SK-N-SH (cell line): ENCODE data around the gene SERP2. TPM values are rescaled to one million over a fixed set of nuclear protein-coding genes. Genes with fewer than 3 reads are reported as not detected.

Source experiments
- CTCF ChIA-PET: fragments of 300-600, 350-600 bp; formaldehyde crosslinking; extraction: SDS; loops from one replicate; lab custom pipeline; 2021; lab: Yijun Ruan, JAX
- POLR2A ChIA-PET: fragments of 350-600 bp; sonication (Branson Sonifier 250); formaldehyde crosslinking; extraction: SDS; loops from one replicate; lab custom pipeline; 2020; ENCODE audit warnings: antibody characterized with exemption, inconsistent platforms; lab: Yijun Ruan, JAX
- DNase-seq: peaks from one replicate; pipeline ENCODE4 v3.0.0; 2012
- H2AFZ ChIP-seq: fragments of 200-600 bp; sonication (generic); 2 replicates; pipeline ENCODE4 v1.8.1; 2016; ENCODE audit warnings: antibody characterized with exemption, mild to moderate bottlenecking, low read depth
- H3F3A ChIP-seq: fragments of 200-600 bp; sonication (generic); replicated peaks from 2 replicates; pipeline ENCODE3; 2016; ENCODE audit warnings: antibody characterized with exemption, mild to moderate bottlenecking; ENCODE audit not compliant: insufficient read depth
- H3K27ac ChIP-seq, 2 experiments: fragments of 200-500 bp in 1 of 2; fragments of 200-600 bp in 1 of 2; sonication (Bioruptor generic) in 1 of 2; sonication (generic), shearing (Covaris generic) in 1 of 2; 2 replicates each; pipeline versions ENCODE4 v1.5.1 to v1.6.1; 2014 to 2016; ENCODE audit warnings: low read depth in 2 of 2, inconsistent platforms in 1 of 2, low read length in 1 of 2, mild to moderate bottlenecking in 1 of 2, mixed read lengths in 1 of 2
- H3K27me3 ChIP-seq: fragments of 200-600 bp; sonication (generic), shearing (Covaris generic); 2 replicates; pipeline ENCODE4 v1.6.1; 2016; ENCODE audit warnings: mixed run types; ENCODE audit not compliant: insufficient read depth
- H3K36me3 ChIP-seq, 2 experiments: fragments of 200-500 bp in 1 of 2; fragments of 200-600 bp in 1 of 2; sonication (Bioruptor generic) in 1 of 2; sonication (generic) in 1 of 2; replicated peaks in 1 of 2; 2 replicates each; pipeline versions ENCODE3 to v1.5.1; 2014 to 2016; ENCODE audit warnings: low read length in 1 of 2, mild to moderate bottlenecking in 1 of 2; ENCODE audit not compliant: insufficient read depth in 2 of 2, control insufficient read depth in 1 of 2
- H3K4me1 ChIP-seq, 2 experiments: fragments of 200-500 bp in 1 of 2; fragments of 200-600 bp in 1 of 2; sonication (Bioruptor generic) in 1 of 2; sonication (generic), shearing (Covaris generic) in 1 of 2; 2 replicates each; pipeline versions ENCODE4 v1.5.1 to v1.6.1; 2014 to 2016; ENCODE audit warnings: low read depth in 1 of 2, low read length in 1 of 2, mixed run types in 1 of 2; ENCODE audit not compliant: insufficient read depth in 2 of 2, control insufficient read depth in 1 of 2
- H3K4me2 ChIP-seq: fragments of 200-600 bp; sonication (generic), shearing (Covaris generic); 2 replicates; pipeline ENCODE4 v1.6.1; 2017; ENCODE audit warnings: mixed run types
- H3K4me3 ChIP-seq, 2 experiments: fragments of 200-500 bp in 1 of 2; fragments of 200-600 bp in 1 of 2; sonication (Bioruptor generic) in 1 of 2; sonication (generic), shearing (Covaris generic) in 1 of 2; 2 replicates each; pipeline versions ENCODE4 v1.5.1 to v1.8.1; 2014 to 2016; ENCODE audit warnings: low read depth in 2 of 2, inconsistent platforms in 1 of 2, low read length in 1 of 2, mild to moderate bottlenecking in 1 of 2, mixed read lengths in 1 of 2, moderate library complexity in 1 of 2
- H3K79me2 ChIP-seq: fragments of 200-600 bp; sonication (generic); 2 replicates; pipeline ENCODE4 v1.8.1; 2017; ENCODE audit warnings: mild to moderate bottlenecking; ENCODE audit not compliant: insufficient read depth
- H3K9ac ChIP-seq: fragments of 200-600 bp; sonication (generic); 2 replicates; pipeline ENCODE4 v1.6.1; 2017; ENCODE audit warnings: mixed run types
- H3K9me2 ChIP-seq: fragments of 200-600 bp; sonication (generic); 2 replicates; pipeline ENCODE4 v1.6.1; 2017; ENCODE audit warnings: mixed run types
- H3K9me3 ChIP-seq: fragments of 200-600 bp; sonication (generic); 2 replicates; pipeline ENCODE4 v1.6.1; 2017; ENCODE audit warnings: mixed run types, mild to moderate bottlenecking, moderate library complexity
- H4K20me1 ChIP-seq: fragments of 200-600 bp; sonication (generic); 2 replicates; pipeline ENCODE4 v1.6.1; 2017; ENCODE audit warnings: mild to moderate bottlenecking, mixed run types; ENCODE audit not compliant: insufficient read depth
- ELF1 ChIP-seq: IDR thresholded peaks from 2 replicates; pipeline ENCODE4 v1.4.0; 2012
- EP300 ChIP-seq, 2 experiments: IDR thresholded peaks; 2 replicates each; pipeline versions ENCODE4 v1.4.0 to v1.6.1; 2012; ENCODE audit warnings: borderline replicate concordance in 1 of 2, low read depth in 1 of 2, low read length in 1 of 2
- FOSL2 ChIP-seq: IDR thresholded peaks from 2 replicates; pipeline ENCODE4 v1.4.0; 2012; ENCODE audit warnings: low read depth, mild to moderate bottlenecking, moderate library complexity, borderline replicate concordance
- JUND ChIP-seq: IDR thresholded peaks from 2 replicates; pipeline ENCODE4 v1.4.0; 2012
- MAX ChIP-seq: IDR thresholded peaks from 2 replicates; pipeline ENCODE4 v1.4.0; 2012; ENCODE audit warnings: low read depth
- NRF1 ChIP-seq: IDR thresholded peaks from 2 replicates; pipeline ENCODE4 v1.6.1; 2012; ENCODE audit warnings: low read depth, mild to moderate bottlenecking, low read length
- PBX3 ChIP-seq: IDR thresholded peaks from 2 replicates; pipeline ENCODE4; 2012
- POLR2AphosphoS5 ChIP-seq: IDR thresholded peaks from 2 replicates; pipeline ENCODE4 v1.6.1; 2012; ENCODE audit warnings: low read depth, low read length
- RCOR1 ChIP-seq: fragments of 150-350 bp; IDR thresholded peaks from 2 replicates; pipeline ENCODE4 v1.6.1; 2017; ENCODE audit warnings: antibody characterized with exemption, low read length
- RFX5 ChIP-seq: IDR thresholded peaks from 2 replicates; pipeline ENCODE4 v1.6.1; 2012; ENCODE audit warnings: mild to moderate bottlenecking, improper control_type of control experiment, low read length
- RXRA ChIP-seq: IDR thresholded peaks from 2 replicates; pipeline ENCODE4 v1.4.0; 2012; ENCODE audit warnings: low read depth, mild to moderate bottlenecking, borderline replicate concordance
- SMC3 ChIP-seq: IDR thresholded peaks from 2 replicates; pipeline ENCODE4 v1.6.1; 2012; ENCODE audit warnings: low read depth, low read length, improper control_type of control experiment
- TCF12 ChIP-seq: IDR thresholded peaks from 2 replicates; pipeline ENCODE4 v1.4.0; 2012
- TEAD4 ChIP-seq: IDR thresholded peaks from 2 replicates; pipeline ENCODE4 v1.4.0; 2012; ENCODE audit warnings: mild to moderate bottlenecking, borderline replicate concordance; ENCODE audit not compliant: insufficient read depth
- USF2 ChIP-seq: fragments of 150-350 bp; IDR thresholded peaks from 2 replicates; pipeline ENCODE4 v1.6.1; 2017; ENCODE audit warnings: antibody characterized with exemption, low read length, low read depth, borderline replicate concordance
- YY1 ChIP-seq: IDR thresholded peaks from 2 replicates; pipeline ENCODE4 v1.4.0; 2012; ENCODE audit warnings: low read depth, mild to moderate bottlenecking
- WGBS: methylation state at CpG from one replicate; pipeline ENCODE4 v1.1.6; 2017; ENCODE audit warnings: low lambda C conversion rate; 5-methylcytosine and 5-hydroxymethylcytosine counted together
- polyA plus RNA-seq, 3 experiments: library from polyadenylated mRNA; depleted of rRNA; stranded (reverse); fragments of >200 nt; gene quantifications; 2 replicates each; pipeline ENCODE4 v1.2.3, GENCODE V29; 2012
- TF ChIP-seq, protein P1 (sequence below): fragments of 150-350 bp; IDR thresholded peaks from 2 replicates; pipeline ENCODE4 v1.6.1; 2016; ENCODE audit warnings: mild to moderate bottlenecking, low read depth, low read length
- TF ChIP-seq, protein P2 (sequence below): IDR thresholded peaks from 2 replicates; pipeline ENCODE4 v1.6.1; 2012; ENCODE audit warnings: mild to moderate bottlenecking, low read depth, low read length, moderate library complexity

The SERP2 gene
- polyA plus RNA-seq, 1 of the 3 experiments (the other 2 are of a cell fraction), result 4.9 TPM

DNA sequence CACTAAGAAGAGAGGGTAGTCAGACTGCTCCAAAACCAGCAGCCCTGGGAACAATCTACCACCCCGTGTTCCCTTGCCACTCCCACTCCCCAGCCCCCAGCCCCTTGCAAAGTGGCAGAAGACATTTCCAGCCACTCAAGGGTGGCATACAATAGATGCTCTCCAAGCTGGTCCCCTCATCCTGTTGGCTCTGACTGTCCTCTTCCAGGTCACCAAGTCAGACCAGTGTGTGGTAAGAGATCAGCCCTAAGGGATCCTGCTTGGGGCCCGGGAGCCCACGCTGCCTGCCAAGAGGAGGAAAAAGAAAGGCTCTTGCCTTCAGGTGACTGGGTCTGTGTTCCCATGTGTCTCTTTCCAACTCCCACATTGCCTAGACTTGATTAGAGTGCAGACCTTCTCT, 25.0 kb downstream of the SERP2 start (continued):
- TF ChIP-seq PBX3, result no peak
- TF ChIP-seq RFX5, result no peak

DNA sequence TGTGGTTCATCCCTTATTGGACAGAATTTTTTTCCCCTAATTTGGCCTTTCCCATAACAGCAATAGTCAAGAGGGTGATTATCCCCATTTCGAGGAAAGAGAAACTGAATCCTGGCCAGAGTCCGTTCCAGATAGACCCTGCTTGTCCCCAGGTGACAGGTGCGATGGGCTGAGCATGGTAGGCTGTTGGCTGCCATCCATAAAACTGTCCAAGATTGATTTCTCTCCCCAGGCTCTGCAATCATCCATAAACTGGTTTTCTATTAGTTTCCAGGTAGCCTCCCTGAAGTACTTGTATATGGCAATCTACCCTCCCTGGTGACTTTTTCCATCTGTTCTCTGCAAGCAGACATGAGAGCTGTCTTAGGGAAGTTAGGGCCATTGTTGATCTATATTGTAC, 25.4 kb downstream of the SERP2 start:
- Histone ChIP-seq H3K36me3 (no peaks in the 10 kb centered on the region), H3K4me1 (peaks cover 0 to 56% of the 10 kb centered on the region in 2 experiments; a peak in 2 of 4 replicates), H2AFZ (no peak overlapping the region), H3K4me2 (no peak overlapping the region), H3K79me2 (no peaks in the 10 kb centered on the region), H3K27me3 (no peaks in the 10 kb centered on the region), H3K4me3 (no peak overlapping the region), H3K27ac (no peak overlapping the region), H3K9me2 (no peaks in the 10 kb centered on the region), H3F3A (no peaks in the 10 kb centered on the region), H3K9me3 (no peaks in the 10 kb centered on the region)
- CTCF ChIA-PET, result interaction anchor here (1.5 kb wide), 1 partner anchor 491 kb away, joined by 4 read pairs; no protein-coding TSS in a partner anchor
- POLR2A ChIA-PET, result interaction anchor here (5.3 kb wide), 1 partner anchor 36 kb away, joined by 59 read pairs; no protein-coding TSS in a partner anchor
- WGBS, result 90% methylated on average over 3 of the region's 3 CpGs
- DNase-seq, result no peak
- TF ChIP-seq RXRA (no peak), TCF12 (no peak)
- TF ChIP-seq, all 33 proteins: peak for 0
- H3K9ac ChIP-seq, result no peak overlapping the region
- H4K20me1 ChIP-seq, result no peaks in the 10 kb centered on the region

GRCh38 chr13:44400736-44401135, 27.1 kb downstream of the SERP2 start:
- Histone ChIP-seq H4K20me1 (no peaks in the 10 kb centered on the region), H3K4me1 (peaks cover 0 to 66% of the 10 kb centered on the region in 2 experiments; a peak in 2 of 4 replicates), H3F3A (no peaks in the 10 kb centered on the region), H3K79me2 (no peaks in the 10 kb centered on the region), H3K4me2 (no peak overlapping the region), H2AFZ (no peak overlapping the region), H3K4me3 (no peak overlapping the region), H3K9ac (no peak overlapping the region), H3K36me3 (no peaks in the 10 kb centered on the region), H3K27ac (no peak overlapping the region), H3K9me3 (no peaks in the 10 kb centered on the region), H3K27me3 (no peaks in the 10 kb centered on the region), H3K9me2 (no peaks in the 10 kb centered on the region)
- ChIA-PET POLR2A (interaction anchor here (0.7 to 1.2 kb wide), 2 partner anchors 36 to 366 kb away, joined by 4 to 5 read pairs; no protein-coding TSS in a partner anchor), CTCF (no interaction called here)
- no peak for TF ChIP-seq TCF12
- no peak for TF ChIP-seq RXRA
- TF ChIP-seq EP300 (IDR thresholded peaks at IDR 0.05; ENCODE audit: borderline replicate concordance in 1 of 2, low read depth in 1 of 2, low read length in 1 of 2), result no peak
- no peak for TF ChIP-seq MAX
- TF ChIP-seq JUND, result no peak
- no peak for TF ChIP-seq FOSL2
- TF ChIP-seq RCOR1, result no peak
- TF ChIP-seq NRF1, result no peak
- TF ChIP-seq SMC3, result no peak
- no peak for TF ChIP-seq ELF1
- no peak for TF ChIP-seq PBX3
- TF ChIP-seq, protein P1, sequence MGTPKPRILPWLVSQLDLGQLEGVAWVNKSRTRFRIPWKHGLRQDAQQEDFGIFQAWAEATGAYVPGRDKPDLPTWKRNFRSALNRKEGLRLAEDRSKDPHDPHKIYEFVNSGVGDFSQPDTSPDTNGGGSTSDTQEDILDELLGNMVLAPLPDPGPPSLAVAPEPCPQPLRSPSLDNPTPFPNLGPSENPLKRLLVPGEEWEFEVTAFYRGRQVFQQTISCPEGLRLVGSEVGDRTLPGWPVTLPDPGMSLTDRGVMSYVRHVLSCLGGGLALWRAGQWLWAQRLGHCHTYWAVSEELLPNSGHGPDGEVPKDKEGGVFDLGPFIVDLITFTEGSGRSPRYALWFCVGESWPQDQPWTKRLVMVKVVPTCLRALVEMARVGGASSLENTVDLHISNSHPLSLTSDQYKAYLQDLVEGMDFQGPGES, result no peak
- no peak for TF ChIP-seq POLR2AphosphoS5
- no peak for TF ChIP-seq USF2
- TF ChIP-seq, protein P2, sequence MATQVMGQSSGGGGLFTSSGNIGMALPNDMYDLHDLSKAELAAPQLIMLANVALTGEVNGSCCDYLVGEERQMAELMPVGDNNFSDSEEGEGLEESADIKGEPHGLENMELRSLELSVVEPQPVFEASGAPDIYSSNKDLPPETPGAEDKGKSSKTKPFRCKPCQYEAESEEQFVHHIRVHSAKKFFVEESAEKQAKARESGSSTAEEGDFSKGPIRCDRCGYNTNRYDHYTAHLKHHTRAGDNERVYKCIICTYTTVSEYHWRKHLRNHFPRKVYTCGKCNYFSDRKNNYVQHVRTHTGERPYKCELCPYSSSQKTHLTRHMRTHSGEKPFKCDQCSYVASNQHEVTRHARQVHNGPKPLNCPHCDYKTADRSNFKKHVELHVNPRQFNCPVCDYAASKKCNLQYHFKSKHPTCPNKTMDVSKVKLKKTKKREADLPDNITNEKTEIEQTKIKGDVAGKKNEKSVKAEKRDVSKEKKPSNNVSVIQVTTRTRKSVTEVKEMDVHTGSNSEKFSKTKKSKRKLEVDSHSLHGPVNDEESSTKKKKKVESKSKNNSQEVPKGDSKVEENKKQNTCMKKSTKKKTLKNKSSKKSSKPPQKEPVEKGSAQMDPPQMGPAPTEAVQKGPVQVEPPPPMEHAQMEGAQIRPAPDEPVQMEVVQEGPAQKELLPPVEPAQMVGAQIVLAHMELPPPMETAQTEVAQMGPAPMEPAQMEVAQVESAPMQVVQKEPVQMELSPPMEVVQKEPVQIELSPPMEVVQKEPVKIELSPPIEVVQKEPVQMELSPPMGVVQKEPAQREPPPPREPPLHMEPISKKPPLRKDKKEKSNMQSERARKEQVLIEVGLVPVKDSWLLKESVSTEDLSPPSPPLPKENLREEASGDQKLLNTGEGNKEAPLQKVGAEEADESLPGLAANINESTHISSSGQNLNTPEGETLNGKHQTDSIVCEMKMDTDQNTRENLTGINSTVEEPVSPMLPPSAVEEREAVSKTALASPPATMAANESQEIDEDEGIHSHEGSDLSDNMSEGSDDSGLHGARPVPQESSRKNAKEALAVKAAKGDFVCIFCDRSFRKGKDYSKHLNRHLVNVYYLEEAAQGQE, result no peak
- no peak for TF ChIP-seq TEAD4
- TF ChIP-seq YY1, result no peak
- no peak for DNase-seq
